GM19035 (cell line): ENCODE measurements around the gene NR5A1.

Experiments used
- ATAC-seq: cut with Tn5 transposase; IDR thresholded peaks from one replicate; pipeline ENCODE4 v1.9.1; 2021; ENCODE audit not compliant: unreplicated experiment

NR5A1 gene

GRCh38 chr9:124483481-124483880, 23.7 kb downstream of the NR5A1 start:
- ATAC-seq, result no peak

GRCh38 chr9:124482431-124483031, 24.7 kb downstream of the NR5A1 start:
- ATAC-seq, result no peak

- no peak for ATAC-seq
Observed at GRCh38 chr9:124481115-124481514, 26.1 kb downstream of the NR5A1 start.

- no peak for ATAC-seq
Observed at GRCh38 chr9:124480621-124480981, 26.6 kb downstream of the NR5A1 start.

- no peak for ATAC-seq
Observed at GRCh38 chr9:124479947-124480620, 27.1 kb downstream of the NR5A1 start.

- ATAC-seq, result no peak
Observed at GRCh38 chr9:124479371-124479770, 27.8 kb downstream of the NR5A1 start.

- ATAC-seq, result no peak
Observed at GRCh38 chr9:124478354-124478753, 28.8 kb downstream of the NR5A1 start.

GRCh38 chr9:124477648-124478285, 29.4 kb downstream of the NR5A1 start:
- ATAC-seq, result no peak

- no peak for ATAC-seq
Observed at GRCh38 chr9:124477211-124477647, 30.0 kb downstream of the NR5A1 start.

- ATAC-seq, result no peak
Observed at GRCh38 chr9:124475868-124476690, 31.1 kb downstream of the NR5A1 start.

GRCh38 chr9:124475158-124475867, 31.9 kb downstream of the NR5A1 start:
- ATAC-seq, result no peak

GRCh38 chr9:124474151-124474550, 33.0 kb downstream of the NR5A1 start:
- no peak for ATAC-seq

GRCh38 chr9:124473310-124473709, 33.9 kb downstream of the NR5A1 start:
- ATAC-seq, result no peak

- no peak for ATAC-seq
Observed at GRCh38 chr9:124472770-124473169, 34.4 kb downstream of the NR5A1 start.

GRCh38 chr9:124471761-124472160, 35.4 kb downstream of the NR5A1 start:
- no peak for ATAC-seq

- ATAC-seq, result no peak
Observed at GRCh38 chr9:124470726-124471125, 36.5 kb downstream of the NR5A1 start.

GRCh38 chr9:124470306-124470705, 36.9 kb downstream of the NR5A1 start:
- ATAC-seq, result no peak

GRCh38 chr9:124469011-124469832, 38.0 kb downstream of the NR5A1 start:
- no peak for ATAC-seq

GRCh38 chr9:124468061-124468740, 39.0 kb downstream of the NR5A1 start:
- no peak for ATAC-seq
